22Rv1 (cell line): Measurements from ENCODE around the gene RNF121.

Source experiments
- ZFX ChIP-seq: fragments of 450-650 bp; IDR thresholded peaks from 2 replicates; pipeline ENCODE4 v1.6.1; 2017; ENCODE audit warnings: antibody characterized with exemption, borderline replicate concordance
- TF ChIP-seq, protein P1 (sequence below): fragments of 450-650 bp; IDR thresholded peaks from 2 replicates; pipeline ENCODE4 v1.5.1; 2017; ENCODE audit warnings: mild to moderate bottlenecking

DNA sequence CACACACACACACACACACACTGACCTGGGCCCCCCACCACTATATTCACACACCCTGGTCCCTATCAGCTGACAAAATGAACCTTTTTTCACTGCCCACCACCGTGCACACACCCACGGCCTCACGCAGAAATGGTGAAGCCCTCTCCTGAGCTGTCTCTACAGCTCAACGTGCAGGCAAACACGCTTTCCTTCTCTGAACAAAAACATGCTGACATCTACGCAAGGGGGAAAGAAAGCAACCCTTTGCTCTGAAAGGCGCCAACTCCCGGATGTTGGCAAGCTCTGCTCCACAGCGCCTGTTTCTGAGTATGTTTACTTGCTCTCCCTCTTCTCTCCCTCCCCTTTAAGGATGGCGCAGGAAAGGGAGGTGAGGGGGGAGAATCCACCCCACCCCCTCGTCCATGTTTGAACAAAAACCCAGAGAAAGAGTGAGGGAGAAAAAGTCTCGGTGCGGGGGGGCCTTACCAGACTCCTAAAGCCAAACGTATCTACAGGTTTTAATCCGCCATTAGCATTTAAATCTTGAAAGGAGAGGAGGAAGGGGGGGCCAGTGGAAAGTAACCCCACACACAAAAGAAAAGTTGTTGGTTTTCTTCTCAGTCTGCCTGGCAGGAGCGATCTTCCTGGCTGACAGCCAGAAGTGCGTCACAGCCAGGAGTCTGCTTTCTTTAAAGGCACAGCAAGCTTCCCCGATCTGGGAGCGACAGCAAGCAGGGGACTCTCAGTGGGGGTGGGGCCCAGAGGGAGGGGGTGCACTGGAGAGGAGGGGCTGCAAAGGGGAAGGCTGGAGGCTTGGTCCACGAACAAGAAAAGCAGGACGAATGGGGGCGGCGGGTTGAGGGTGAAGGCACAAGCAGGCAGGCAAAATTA, 111.9 kb downstream of the RNF121 start:
- TF ChIP-seq, protein P1, sequence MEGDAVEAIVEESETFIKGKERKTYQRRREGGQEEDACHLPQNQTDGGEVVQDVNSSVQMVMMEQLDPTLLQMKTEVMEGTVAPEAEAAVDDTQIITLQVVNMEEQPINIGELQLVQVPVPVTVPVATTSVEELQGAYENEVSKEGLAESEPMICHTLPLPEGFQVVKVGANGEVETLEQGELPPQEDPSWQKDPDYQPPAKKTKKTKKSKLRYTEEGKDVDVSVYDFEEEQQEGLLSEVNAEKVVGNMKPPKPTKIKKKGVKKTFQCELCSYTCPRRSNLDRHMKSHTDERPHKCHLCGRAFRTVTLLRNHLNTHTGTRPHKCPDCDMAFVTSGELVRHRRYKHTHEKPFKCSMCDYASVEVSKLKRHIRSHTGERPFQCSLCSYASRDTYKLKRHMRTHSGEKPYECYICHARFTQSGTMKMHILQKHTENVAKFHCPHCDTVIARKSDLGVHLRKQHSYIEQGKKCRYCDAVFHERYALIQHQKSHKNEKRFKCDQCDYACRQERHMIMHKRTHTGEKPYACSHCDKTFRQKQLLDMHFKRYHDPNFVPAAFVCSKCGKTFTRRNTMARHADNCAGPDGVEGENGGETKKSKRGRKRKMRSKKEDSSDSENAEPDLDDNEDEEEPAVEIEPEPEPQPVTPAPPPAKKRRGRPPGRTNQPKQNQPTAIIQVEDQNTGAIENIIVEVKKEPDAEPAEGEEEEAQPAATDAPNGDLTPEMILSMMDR = no peak
- TF ChIP-seq ZFX = no peak
